ENCODE measurements around the gene EFNA2.

- TF ChIP-seq POLR2A (IDR thresholded peaks at IDR 0.05) (no peak), CTCF (IDR thresholded peaks at IDR 0.05) (no peak)
Measured at GRCh38 chr19:1350867-1351266, 65.2 kb downstream of the EFNA2 start.
